ENCODE measurements around the gene TGFBR2.

DNA sequence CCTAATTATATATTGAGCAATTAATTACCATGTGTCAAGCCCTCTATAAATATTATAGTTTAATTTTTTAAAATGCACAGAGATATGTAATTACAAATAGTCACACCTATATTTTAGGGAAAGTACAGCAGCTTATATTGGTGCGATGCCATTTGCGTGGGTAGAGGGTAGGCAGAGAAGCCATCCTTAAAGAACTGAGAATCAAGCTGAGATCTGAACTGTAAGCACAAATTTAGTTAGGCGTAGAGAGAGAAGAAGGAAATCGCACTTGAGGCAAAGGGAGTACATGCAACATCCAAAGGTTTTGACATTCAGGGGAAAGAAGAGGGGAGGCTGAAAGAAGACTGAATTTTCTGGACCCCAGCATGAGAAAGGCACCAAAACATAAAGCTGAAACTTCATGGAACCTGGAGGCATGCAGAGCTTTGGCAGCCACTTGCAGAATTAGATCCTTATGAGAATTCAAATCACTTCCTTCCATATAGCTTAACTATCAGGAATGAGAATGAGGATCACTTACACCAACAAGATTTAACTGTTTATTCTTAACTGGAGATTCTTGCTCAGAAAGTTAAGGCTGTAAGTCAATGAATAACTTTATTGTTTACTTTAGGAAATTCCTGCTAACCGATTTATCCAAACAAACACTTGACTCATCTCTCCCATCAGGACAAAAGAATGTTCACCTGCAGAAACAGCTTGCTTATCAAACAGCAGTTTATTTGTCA is 114.3 kb downstream of the TGFBR2 start:
- TF ChIP-seq RXRA (IDR thresholded peaks at IDR 0.05) (peak; percentile 31 to 51), EGR1 (IDR thresholded peaks at IDR 0.05; ENCODE audit: low read depth in 2 of 2) (no peak), TAF1 (conservative IDR thresholded peaks at IDR 0.05) (no peak), RAD21 (IDR thresholded peaks at IDR 0.05) (peak in 1 of 2 donors; percentile 39), SP1 (IDR thresholded peaks at IDR 0.05) (peak; percentile 61)
- TF ChIP-seq, protein P1, sequence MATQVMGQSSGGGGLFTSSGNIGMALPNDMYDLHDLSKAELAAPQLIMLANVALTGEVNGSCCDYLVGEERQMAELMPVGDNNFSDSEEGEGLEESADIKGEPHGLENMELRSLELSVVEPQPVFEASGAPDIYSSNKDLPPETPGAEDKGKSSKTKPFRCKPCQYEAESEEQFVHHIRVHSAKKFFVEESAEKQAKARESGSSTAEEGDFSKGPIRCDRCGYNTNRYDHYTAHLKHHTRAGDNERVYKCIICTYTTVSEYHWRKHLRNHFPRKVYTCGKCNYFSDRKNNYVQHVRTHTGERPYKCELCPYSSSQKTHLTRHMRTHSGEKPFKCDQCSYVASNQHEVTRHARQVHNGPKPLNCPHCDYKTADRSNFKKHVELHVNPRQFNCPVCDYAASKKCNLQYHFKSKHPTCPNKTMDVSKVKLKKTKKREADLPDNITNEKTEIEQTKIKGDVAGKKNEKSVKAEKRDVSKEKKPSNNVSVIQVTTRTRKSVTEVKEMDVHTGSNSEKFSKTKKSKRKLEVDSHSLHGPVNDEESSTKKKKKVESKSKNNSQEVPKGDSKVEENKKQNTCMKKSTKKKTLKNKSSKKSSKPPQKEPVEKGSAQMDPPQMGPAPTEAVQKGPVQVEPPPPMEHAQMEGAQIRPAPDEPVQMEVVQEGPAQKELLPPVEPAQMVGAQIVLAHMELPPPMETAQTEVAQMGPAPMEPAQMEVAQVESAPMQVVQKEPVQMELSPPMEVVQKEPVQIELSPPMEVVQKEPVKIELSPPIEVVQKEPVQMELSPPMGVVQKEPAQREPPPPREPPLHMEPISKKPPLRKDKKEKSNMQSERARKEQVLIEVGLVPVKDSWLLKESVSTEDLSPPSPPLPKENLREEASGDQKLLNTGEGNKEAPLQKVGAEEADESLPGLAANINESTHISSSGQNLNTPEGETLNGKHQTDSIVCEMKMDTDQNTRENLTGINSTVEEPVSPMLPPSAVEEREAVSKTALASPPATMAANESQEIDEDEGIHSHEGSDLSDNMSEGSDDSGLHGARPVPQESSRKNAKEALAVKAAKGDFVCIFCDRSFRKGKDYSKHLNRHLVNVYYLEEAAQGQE (IDR thresholded peaks at IDR 0.05), result no peak
- TF ChIP-seq, protein P2, sequence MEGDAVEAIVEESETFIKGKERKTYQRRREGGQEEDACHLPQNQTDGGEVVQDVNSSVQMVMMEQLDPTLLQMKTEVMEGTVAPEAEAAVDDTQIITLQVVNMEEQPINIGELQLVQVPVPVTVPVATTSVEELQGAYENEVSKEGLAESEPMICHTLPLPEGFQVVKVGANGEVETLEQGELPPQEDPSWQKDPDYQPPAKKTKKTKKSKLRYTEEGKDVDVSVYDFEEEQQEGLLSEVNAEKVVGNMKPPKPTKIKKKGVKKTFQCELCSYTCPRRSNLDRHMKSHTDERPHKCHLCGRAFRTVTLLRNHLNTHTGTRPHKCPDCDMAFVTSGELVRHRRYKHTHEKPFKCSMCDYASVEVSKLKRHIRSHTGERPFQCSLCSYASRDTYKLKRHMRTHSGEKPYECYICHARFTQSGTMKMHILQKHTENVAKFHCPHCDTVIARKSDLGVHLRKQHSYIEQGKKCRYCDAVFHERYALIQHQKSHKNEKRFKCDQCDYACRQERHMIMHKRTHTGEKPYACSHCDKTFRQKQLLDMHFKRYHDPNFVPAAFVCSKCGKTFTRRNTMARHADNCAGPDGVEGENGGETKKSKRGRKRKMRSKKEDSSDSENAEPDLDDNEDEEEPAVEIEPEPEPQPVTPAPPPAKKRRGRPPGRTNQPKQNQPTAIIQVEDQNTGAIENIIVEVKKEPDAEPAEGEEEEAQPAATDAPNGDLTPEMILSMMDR (IDR thresholded peaks at IDR 0.05; ENCODE audit: low read depth, low read length, missing input control), result no peak
